ENCODE measurements around the gene NRG3.

NRG3 gene

DNA sequence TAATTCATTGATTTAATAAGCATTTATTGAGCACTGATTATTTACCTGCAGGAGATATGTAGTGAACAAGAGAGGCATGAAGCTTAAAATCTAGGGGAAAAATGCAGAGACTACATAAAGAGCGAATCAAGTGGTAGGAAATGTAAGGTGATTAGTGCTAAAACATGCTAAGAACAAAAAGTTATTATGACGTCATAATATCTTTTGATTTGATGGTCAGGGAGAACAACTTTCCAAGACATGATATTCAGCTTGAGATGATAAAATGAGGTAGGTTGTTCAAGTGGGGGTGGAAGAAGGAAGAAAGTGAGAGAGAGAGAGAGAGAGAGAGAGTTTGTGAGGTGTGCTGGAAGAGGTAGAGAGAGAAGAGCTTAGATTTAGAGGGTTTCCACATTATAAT is 317.7 kb downstream of the NRG3 start:
- TF ChIP-seq, protein P1, sequence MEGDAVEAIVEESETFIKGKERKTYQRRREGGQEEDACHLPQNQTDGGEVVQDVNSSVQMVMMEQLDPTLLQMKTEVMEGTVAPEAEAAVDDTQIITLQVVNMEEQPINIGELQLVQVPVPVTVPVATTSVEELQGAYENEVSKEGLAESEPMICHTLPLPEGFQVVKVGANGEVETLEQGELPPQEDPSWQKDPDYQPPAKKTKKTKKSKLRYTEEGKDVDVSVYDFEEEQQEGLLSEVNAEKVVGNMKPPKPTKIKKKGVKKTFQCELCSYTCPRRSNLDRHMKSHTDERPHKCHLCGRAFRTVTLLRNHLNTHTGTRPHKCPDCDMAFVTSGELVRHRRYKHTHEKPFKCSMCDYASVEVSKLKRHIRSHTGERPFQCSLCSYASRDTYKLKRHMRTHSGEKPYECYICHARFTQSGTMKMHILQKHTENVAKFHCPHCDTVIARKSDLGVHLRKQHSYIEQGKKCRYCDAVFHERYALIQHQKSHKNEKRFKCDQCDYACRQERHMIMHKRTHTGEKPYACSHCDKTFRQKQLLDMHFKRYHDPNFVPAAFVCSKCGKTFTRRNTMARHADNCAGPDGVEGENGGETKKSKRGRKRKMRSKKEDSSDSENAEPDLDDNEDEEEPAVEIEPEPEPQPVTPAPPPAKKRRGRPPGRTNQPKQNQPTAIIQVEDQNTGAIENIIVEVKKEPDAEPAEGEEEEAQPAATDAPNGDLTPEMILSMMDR (IDR thresholded peaks at IDR 0.05), result no peak

DNA sequence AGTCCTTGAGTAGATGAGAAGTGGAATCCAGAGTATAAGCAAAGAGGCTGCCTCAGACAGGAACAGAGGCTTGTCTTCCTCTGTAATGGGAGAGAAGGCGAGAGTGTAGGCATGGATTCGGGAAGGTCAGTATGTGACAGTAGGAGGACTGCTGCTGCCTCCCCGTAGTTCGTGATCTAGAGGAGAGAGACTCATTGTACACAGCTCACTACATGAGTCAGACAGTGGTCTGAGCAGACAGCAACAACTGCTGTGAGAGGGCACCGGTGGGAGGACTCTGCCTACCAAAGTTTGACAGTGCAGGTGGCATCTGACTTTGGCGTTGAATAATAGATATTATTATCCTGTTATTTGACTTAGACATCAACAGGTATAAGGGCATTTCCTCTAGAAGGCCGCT is 319.4 kb downstream of the NRG3 start:
- TF ChIP-seq, protein P1 (IDR thresholded peaks at IDR 0.05), result no peak

DNA sequence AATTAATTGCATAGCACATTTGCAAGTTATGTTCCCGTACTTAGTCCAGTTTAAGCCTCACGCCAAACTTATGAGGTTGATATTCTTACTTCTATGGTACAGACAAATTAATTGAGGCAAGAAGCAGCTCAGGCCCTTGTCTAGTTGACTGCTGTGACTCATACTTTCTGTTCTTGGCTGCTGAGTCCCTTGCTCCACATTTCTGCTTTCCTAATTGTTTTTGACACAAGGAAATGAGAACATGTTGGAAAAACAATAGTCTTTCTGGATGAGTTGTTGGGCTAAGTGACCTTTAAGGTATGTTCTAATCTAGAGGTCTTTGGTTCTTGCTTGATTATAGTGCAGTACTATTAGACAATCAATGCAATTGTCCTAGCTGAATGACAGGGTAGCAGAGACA is 331.8 kb downstream of the NRG3 start:
- TF ChIP-seq, protein P1 (IDR thresholded peaks at IDR 0.05), result no peak

DNA sequence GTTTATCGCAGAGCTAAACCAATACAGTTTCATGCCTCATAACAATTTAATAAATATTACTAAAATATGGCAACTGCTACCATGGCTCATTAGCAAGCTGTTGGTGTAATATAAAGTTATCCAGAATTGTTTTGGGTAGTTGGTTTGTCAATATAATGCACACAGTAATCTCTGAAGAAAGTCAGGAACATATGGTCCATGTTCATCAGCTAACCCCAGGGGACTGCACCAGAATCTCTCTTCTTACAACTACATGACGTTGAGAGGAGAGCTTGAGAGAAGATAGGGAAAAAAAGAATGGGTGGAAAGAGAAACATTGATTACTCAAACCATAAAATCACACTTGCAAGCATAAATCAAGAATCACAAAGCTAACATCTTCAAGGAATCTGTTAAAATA is 333.7 kb downstream of the NRG3 start:
- TF ChIP-seq, protein P1 (IDR thresholded peaks at IDR 0.05), result no peak

DNA sequence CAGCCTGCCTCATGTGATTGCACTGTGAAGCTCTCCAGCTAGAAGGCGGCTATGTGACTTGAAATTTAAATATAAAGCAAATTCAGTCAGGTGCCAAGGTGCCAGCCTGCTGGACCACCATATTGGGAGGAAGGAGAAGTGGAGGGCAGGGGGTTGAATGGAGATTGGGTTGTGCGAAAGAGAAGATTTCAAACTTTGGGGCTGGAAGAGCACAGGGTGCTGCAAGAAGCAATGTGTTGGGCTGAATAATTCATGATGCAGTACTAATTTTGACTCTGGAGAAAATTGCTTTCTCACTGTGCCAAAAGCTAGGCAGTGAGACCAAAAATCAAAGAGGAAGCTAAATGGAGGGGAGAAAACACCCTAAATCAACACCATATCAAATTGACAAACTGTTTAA is 335.3 kb downstream of the NRG3 start:
- TF ChIP-seq, protein P1 (IDR thresholded peaks at IDR 0.05), result no peak

DNA sequence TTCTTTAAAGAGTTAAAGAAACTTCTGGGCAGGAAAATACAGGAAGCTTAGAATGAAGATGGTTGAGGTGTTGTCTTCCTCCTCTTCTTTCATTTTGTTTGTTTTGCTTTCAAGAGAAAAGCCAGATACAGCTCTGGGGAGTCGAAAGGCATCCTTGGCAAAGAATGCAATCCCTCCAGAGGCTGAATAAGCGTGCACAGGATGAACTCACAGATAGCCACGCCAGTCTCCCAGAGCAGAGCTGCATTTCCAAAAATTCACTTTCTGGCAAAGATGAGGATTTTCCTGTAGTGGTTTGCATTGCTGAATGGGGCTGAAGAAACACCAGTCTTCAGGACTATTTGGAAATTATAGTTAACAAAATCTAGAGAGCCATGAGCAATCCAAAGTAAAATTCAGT is 336.4 kb downstream of the NRG3 start:
- TF ChIP-seq, protein P1 (IDR thresholded peaks at IDR 0.05), result no peak

DNA sequence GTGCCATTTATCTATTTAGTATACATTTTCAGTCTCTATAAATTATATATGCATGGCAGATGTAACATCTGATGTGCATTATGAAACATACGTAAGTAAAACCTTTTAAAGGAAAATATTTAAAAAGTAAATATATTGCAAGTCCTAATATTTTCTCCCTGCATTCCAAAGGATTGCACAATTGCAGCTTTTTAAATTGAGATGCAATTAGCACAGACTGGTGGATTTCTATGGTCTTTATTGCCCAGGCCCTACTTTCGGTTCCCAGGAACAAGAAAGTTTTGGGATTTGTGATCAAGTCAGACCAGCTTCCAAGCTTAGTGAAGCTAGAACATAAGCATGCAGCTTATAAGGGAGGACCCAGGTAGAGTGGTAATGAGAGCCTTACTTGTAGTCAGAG is 337.8 kb downstream of the NRG3 start:
- TF ChIP-seq, protein P1 (IDR thresholded peaks at IDR 0.05), result no peak

DNA sequence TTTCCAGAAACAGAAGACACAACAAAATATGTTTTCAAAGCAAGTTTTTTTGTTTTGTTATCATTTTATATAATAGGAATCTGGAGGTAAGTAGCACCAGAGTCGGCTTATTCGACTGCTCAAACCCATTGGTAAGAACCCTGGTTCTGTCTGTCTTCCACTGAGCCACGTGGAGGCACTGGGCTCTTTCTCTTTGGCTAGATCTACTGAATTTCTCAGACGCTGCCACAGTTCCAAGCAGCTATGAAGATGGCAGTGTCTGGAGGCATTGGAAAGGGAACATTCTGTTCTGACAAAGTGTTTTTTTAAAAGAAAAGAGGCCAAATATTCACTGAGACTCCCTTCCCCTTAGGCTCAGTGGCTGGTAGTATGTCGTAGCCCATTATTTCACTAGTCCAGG is 338.8 kb downstream of the NRG3 start:
- TF ChIP-seq, protein P1 (IDR thresholded peaks at IDR 0.05), result no peak

All from LNCAP (cell line).